Adrenal gland (tissue), 5 donors: Measurements from ENCODE around the gene AMBRA1.

Experiments
- POLR2A ChIP-seq, 2 donors: fragments of 450-650 bp; IDR thresholded peaks; one replicate each; pipeline ENCODE4 v1.6.1; 2017; ENCODE audit warnings: antibody characterized with exemption in 2 of 2, mild to moderate bottlenecking in 2 of 2, moderate library complexity in 1 of 2
- TF ChIP-seq, protein P1 (sequence below), 6 experiments: fragments of 450-650 bp in 4 of 6; fragments of 200-600 bp in 2 of 6; sonication (generic) in 1 of 6; IDR thresholded peaks; 1 replicate in 5 of 6; 2 replicates in 1 of 6; pipeline versions ENCODE4 v1.5.1 to v1.8.0; 2016 to 2021; ENCODE audit warnings: antibody characterized with exemption in 6 of 6, mild to moderate bottlenecking in 2 of 6, moderate library complexity in 1 of 6
- donor health status: DM: no; HTN: no; CAD: no.

DNA sequence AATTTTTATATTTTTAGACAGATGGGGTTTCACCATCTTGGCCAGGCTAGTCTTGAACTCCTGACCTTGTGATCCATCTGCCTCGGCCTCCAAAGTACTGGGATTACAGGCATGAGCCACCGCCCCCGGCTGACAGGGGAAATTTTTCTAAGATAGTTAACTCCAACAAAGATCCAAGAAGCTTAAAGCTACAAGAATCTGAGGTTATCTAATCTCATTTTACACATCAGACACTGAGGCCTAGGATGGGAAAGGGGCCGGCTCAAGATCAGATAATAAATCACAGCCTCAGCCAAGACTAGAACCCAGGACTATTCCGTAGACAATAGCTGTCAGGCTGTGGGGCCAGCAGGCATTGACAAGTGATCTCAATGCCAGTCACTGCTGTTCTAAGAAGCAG is 94.0 kb downstream of the AMBRA1 start:
- TF ChIP-seq, protein P1, sequence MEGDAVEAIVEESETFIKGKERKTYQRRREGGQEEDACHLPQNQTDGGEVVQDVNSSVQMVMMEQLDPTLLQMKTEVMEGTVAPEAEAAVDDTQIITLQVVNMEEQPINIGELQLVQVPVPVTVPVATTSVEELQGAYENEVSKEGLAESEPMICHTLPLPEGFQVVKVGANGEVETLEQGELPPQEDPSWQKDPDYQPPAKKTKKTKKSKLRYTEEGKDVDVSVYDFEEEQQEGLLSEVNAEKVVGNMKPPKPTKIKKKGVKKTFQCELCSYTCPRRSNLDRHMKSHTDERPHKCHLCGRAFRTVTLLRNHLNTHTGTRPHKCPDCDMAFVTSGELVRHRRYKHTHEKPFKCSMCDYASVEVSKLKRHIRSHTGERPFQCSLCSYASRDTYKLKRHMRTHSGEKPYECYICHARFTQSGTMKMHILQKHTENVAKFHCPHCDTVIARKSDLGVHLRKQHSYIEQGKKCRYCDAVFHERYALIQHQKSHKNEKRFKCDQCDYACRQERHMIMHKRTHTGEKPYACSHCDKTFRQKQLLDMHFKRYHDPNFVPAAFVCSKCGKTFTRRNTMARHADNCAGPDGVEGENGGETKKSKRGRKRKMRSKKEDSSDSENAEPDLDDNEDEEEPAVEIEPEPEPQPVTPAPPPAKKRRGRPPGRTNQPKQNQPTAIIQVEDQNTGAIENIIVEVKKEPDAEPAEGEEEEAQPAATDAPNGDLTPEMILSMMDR (IDR thresholded peaks at IDR 0.05), result no peak
- TF ChIP-seq POLR2A (IDR thresholded peaks at IDR 0.05), result no peak
